ENCODE measurements around the gene HIGD1A. TPM values are rescaled to one million over a fixed set of nuclear protein-coding genes. Genes with fewer than 3 reads are reported as not detected.
A peak's percentile ranks its signal among the peaks of the same experiment; 100 is the strongest.

Gene HIGD1A
- total RNA-seq, 1 experiment from 2014 or later = 77.6 TPM

- Histone ChIP-seq H3K79me2 (ENCODE audit: insufficient read depth, low read length) (no peaks in the 10 kb centered on the region), H3K9me3 (ENCODE audit: control insufficient read depth, low read depth, low read length) (no peaks in the 10 kb centered on the region), H4K20me1 (ENCODE audit: control insufficient read depth, insufficient read depth, insufficient read length) (no peaks in the 10 kb centered on the region), H2BK5ac (ENCODE audit: insufficient read length, low read length) (no peak overlapping the region), H2BK120ac (ENCODE audit: low read depth, low read length, poor library complexity, severe bottlenecking) (no peak overlapping the region), H2BK20ac (ENCODE audit: low read depth, low read length, poor library complexity, severe bottlenecking) (no peak overlapping the region), H3K27ac (ENCODE audit: insufficient read length, low read depth, low read length) (no peak overlapping the region), H3K4me1 (ENCODE audit: insufficient read depth, low read length) (no peaks in the 10 kb centered on the region), H3T11ph (ENCODE audit: low read length) (no peak overlapping the region), H3K4ac (ENCODE audit: low read depth, low read length) (no peak overlapping the region), H3K79me1 (ENCODE audit: insufficient read depth, low read depth, low read length, poor library complexity, severe bottlenecking) (no peaks in the 10 kb centered on the region), H4K8ac (replicated peaks; ENCODE audit: insufficient read length, low read depth, low read length) (no peak overlapping the region), H3K14ac (ENCODE audit: insufficient read depth, low read length) (no peak overlapping the region), H2AK5ac (ENCODE audit: insufficient read length, low read length) (no peak overlapping the region), H2BK15ac (ENCODE audit: low read depth, low read length) (no peak overlapping the region), H3K4me2 (ENCODE audit: insufficient read depth, insufficient read length, low read length) (no peak overlapping the region), H3K27me3 (ENCODE audit: insufficient read depth, low read length) (no peaks in the 10 kb centered on the region), H4K5ac (ENCODE audit: insufficient read length, low read depth, low read length) (no peak overlapping the region), H3K56ac (ENCODE audit: insufficient read length, low read depth, low read length) (no peak overlapping the region), H3K23me2 (ENCODE audit: insufficient read length, low read depth, low read length, poor library complexity, severe bottlenecking) (no peaks in the 10 kb centered on the region), H3K23ac (ENCODE audit: insufficient read length, low read depth, low read length) (no peak overlapping the region), H3K9ac (ENCODE audit: extremely low read depth, insufficient read length, low read length) (no peak overlapping the region), H3K18ac (ENCODE audit: insufficient read length, low read depth, low read length) (no peak overlapping the region), H2BK12ac (ENCODE audit: insufficient read length, low read depth, low read length) (no peak overlapping the region), H2AFZ (ENCODE audit: low read length) (no peak overlapping the region), H4K91ac (ENCODE audit: insufficient read length, low read depth, low read length) (no peak overlapping the region)
- TF ChIP-seq CTCF (conservative IDR thresholded peaks at IDR 0.05) = no peak
- no CpG with 5 or more reads among the region's 7 CpGs for WGBS (ENCODE audit: extremely low coverage, insufficient read length, low lambda C conversion rate)
- Mint-ChIP-seq H3K4me3 (no peak overlapping the region), H3K36me3 (ENCODE audit: insufficient read depth in 1 of 3, low read depth in 3 of 3) (no peaks in the 10 kb centered on the region), H3K9me3 (peaks cover 0 to 3% of the 10 kb centered on the region in 2 experiments; a peak in 1 of 5 replicates), H3K27me3 (ENCODE audit: low read depth) (peaks cover 14% of the 10 kb centered on the region), H3K4me1 (peaks cover 21 to 22% of the 10 kb centered on the region in 2 experiments), H3K27ac (no peak overlapping the region)
- peak; percentile 13 for DNase-seq
Measured at GRCh38 chr3:42743204-42743995, 60.9 kb downstream of the HIGD1A start.
